IMR-90 (cell line): ENCODE data around the gene ZFPM1. TPM values are rescaled to one million over a fixed set of nuclear protein-coding genes. Genes with fewer than 3 reads are reported as not detected.

ENCODE experiments used
- ATAC-seq: fragments of 200-7000 bp; cut with Tn5 transposase; 2 replicates; pipeline ENCODE4 v1.9.1; 2020; ENCODE audit warnings: low read depth, mild to moderate bottlenecking, moderate library complexity
- BruUV-seq: library from RNA; stranded (reverse); fragments of 400-500 nt; replicated peaks from 2 replicates; lab custom pipeline; 2021; lab: Mats Ljungman, UMichigan
- CTCF ChIA-PET: fragments of 300-600 bp; formaldehyde crosslinking; extraction: SDS; loops from one replicate; lab custom pipeline; 2021; ENCODE audit warnings: antibody characterized with exemption; lab: Yijun Ruan, JAX
- POLR2A ChIA-PET: fragments of 300-600 bp; sonication (Branson Sonifier 250); formaldehyde crosslinking; loops from one replicate; lab custom pipeline; 2022; ENCODE audit warnings: antibody characterized with exemption; ENCODE audit not compliant: unreplicated experiment; lab: Charles Lee
- DNase-seq: peaks from one replicate; pipeline ENCODE4 v3.0.0; 2013
- H2AFZ ChIP-seq: replicated peaks from 2 replicates; pipeline ENCODE3; 2013; ENCODE audit warnings: low read length, mild to moderate bottlenecking; ENCODE audit not compliant: poor library complexity
- H2AK5ac ChIP-seq: 2 replicates; pipeline ENCODE4 v1.6.1; 2013; ENCODE audit warnings: low read depth, low read length, inconsistent platforms
- H2AK9ac ChIP-seq: replicated peaks from 2 replicates; pipeline ENCODE3; 2013; ENCODE audit warnings: mild to moderate bottlenecking, low read depth, low read length, moderate library complexity; ENCODE audit not compliant: poor library complexity
- H2BK120ac ChIP-seq: 2 replicates; pipeline ENCODE4 v1.6.1; 2013; ENCODE audit warnings: low read depth, low read length, inconsistent platforms
- H2BK15ac ChIP-seq: 3 replicates; pipeline ENCODE4 v1.6.1; 2013; ENCODE audit warnings: low read depth, low read length, inconsistent platforms
- H2BK20ac ChIP-seq: 2 replicates; pipeline ENCODE4 v1.6.1; 2013; ENCODE audit warnings: low read depth, mild to moderate bottlenecking, inconsistent platforms, low read length, moderate library complexity
- H2BK5ac ChIP-seq: 2 replicates; pipeline ENCODE4 v1.6.1; 2013; ENCODE audit warnings: mild to moderate bottlenecking, low read depth, low read length, inconsistent platforms; ENCODE audit not compliant: poor library complexity, severe bottlenecking
- H3K14ac ChIP-seq: replicated peaks from 2 replicates; pipeline ENCODE4 v1.6.1; 2013; ENCODE audit warnings: low read depth, low read length, inconsistent platforms
- H3K18ac ChIP-seq: 2 replicates; pipeline ENCODE4 v1.6.1; 2013; ENCODE audit warnings: low read depth, low read length, control low read depth
- H3K23ac ChIP-seq: 2 replicates; pipeline ENCODE4 v1.6.1; 2013; ENCODE audit warnings: low read depth, low read length, inconsistent platforms
- H3K27ac ChIP-seq: 2 replicates; pipeline ENCODE4 v1.5.1; 2013; ENCODE audit warnings: mild to moderate bottlenecking, control low read depth, low read length; ENCODE audit not compliant: insufficient read depth
- H3K27me3 ChIP-seq: 2 replicates; pipeline ENCODE4 v1.6.1; 2013; ENCODE audit warnings: low read length; ENCODE audit not compliant: control insufficient read depth, insufficient read depth
- H3K36me3 ChIP-seq: 2 replicates; pipeline ENCODE4 v1.6.1; 2013; ENCODE audit warnings: low read length, mixed read lengths; ENCODE audit not compliant: control insufficient read depth, insufficient read depth
- H3K4ac ChIP-seq: 2 replicates; pipeline ENCODE4 v1.6.1; 2013; ENCODE audit warnings: low read depth, low read length, inconsistent platforms
- H3K4me1 ChIP-seq: 2 replicates; pipeline ENCODE4 v1.6.1; 2013; ENCODE audit warnings: low read length, mixed read lengths; ENCODE audit not compliant: control insufficient read depth, insufficient read depth
- H3K4me2 ChIP-seq: 2 replicates; pipeline ENCODE4 v1.6.1; 2013; ENCODE audit warnings: low read depth, mild to moderate bottlenecking, control low read depth, low read length, moderate library complexity
- H3K4me3 ChIP-seq: 2 replicates; pipeline ENCODE4 v1.5.1; 2013; ENCODE audit warnings: low read depth, mild to moderate bottlenecking, control low read depth, low read length, moderate library complexity; ENCODE audit not compliant: insufficient read depth
- H3K56ac ChIP-seq: 2 replicates; pipeline ENCODE4 v1.6.1; 2013; ENCODE audit warnings: low read length, inconsistent platforms; ENCODE audit not compliant: insufficient read depth; ENCODE audit errors: extremely low read depth
- H3K79me1 ChIP-seq, 2 experiments: 2 replicates each; pipeline ENCODE4 v1.6.1; 2013; ENCODE audit warnings: low read length in 2 of 2, inconsistent platforms in 1 of 2, low read depth in 1 of 2
- H3K9ac ChIP-seq: 2 replicates; pipeline ENCODE4 v1.6.1; 2013; ENCODE audit warnings: low read depth, low read length, control low read depth
- H3K9me1 ChIP-seq: 2 replicates; pipeline ENCODE4 v1.6.1; 2013; ENCODE audit warnings: low read length, inconsistent platforms; ENCODE audit not compliant: insufficient read depth
- H3K9me3 ChIP-seq: 2 replicates; pipeline ENCODE4 v1.6.1; 2013; ENCODE audit warnings: low read length; ENCODE audit not compliant: control insufficient read depth, insufficient read depth
- H4K20me1 ChIP-seq: 2 replicates; pipeline ENCODE4 v1.6.1; 2013; ENCODE audit warnings: low read length, inconsistent platforms; ENCODE audit not compliant: insufficient read depth
- H4K5ac ChIP-seq: 2 replicates; pipeline ENCODE4 v1.6.1; 2013; ENCODE audit warnings: mild to moderate bottlenecking, low read depth, low read length, control low read depth
- H4K8ac ChIP-seq, 2 experiments: 2 replicates each; pipeline ENCODE4 v1.6.1; 2013; ENCODE audit warnings: low read depth in 2 of 2, low read length in 2 of 2, control low read depth in 1 of 2, inconsistent platforms in 1 of 2
- H4K91ac ChIP-seq: 2 replicates; pipeline ENCODE4 v1.6.1; 2013; ENCODE audit warnings: low read depth, low read length, inconsistent platforms; ENCODE audit not compliant: insufficient read depth
- BHLHE40 ChIP-seq: fragments of 150-350 bp; IDR thresholded peaks from 2 replicates; pipeline ENCODE4 v1.6.1; 2016; ENCODE audit warnings: mild to moderate bottlenecking, low read depth, low read length
- CEBPB ChIP-seq: IDR thresholded peaks from 2 replicates; pipeline ENCODE4 v1.6.1; 2012; ENCODE audit warnings: low read depth, low read length, improper control_type of control experiment
- CHD1 ChIP-seq: IDR thresholded peaks from 2 replicates; pipeline ENCODE4 v1.6.1; 2012; ENCODE audit warnings: low read depth, low read length, improper control_type of control experiment
- CTCF ChIP-seq: conservative IDR thresholded peaks from 2 replicates; pipeline ENCODE4 v1.5.1; 2012; ENCODE audit warnings: mild to moderate bottlenecking, low read depth, low read length, improper control_type of control experiment
- ELK1 ChIP-seq: fragments of 150-350 bp; IDR thresholded peaks from 2 replicates; pipeline ENCODE4 v1.6.1; 2016; ENCODE audit warnings: low read depth, mild to moderate bottlenecking, low read length, moderate library complexity, borderline replicate concordance
- MAFK ChIP-seq: IDR thresholded peaks from 2 replicates; pipeline ENCODE4 v1.6.1; 2012; ENCODE audit warnings: low read depth, low read length, improper control_type of control experiment
- MAZ ChIP-seq: IDR thresholded peaks from 2 replicates; pipeline ENCODE4 v1.6.1; 2012; ENCODE audit warnings: low read depth, mild to moderate bottlenecking, low read length, improper control_type of control experiment, moderate library complexity, borderline replicate concordance
- MXI1 ChIP-seq: IDR thresholded peaks from 2 replicates; pipeline ENCODE4 v1.6.1; 2012; ENCODE audit warnings: low read depth, mild to moderate bottlenecking, low read length, moderate library complexity, borderline replicate concordance
- POLR2A ChIP-seq: IDR thresholded peaks from 2 replicates; pipeline ENCODE4 v1.6.1; 2012; ENCODE audit warnings: mild to moderate bottlenecking, low read depth, low read length
- RAD21 ChIP-seq: IDR thresholded peaks from 2 replicates; pipeline ENCODE4 v1.6.1; 2012; ENCODE audit warnings: low read length, improper control_type of control experiment
- RCOR1 ChIP-seq: IDR thresholded peaks from 2 replicates; pipeline ENCODE4 v1.6.1; 2012; ENCODE audit warnings: mild to moderate bottlenecking, low read length, improper control_type of control experiment; ENCODE audit not compliant: insufficient replicate concordance
- RFX5 ChIP-seq: IDR thresholded peaks from 2 replicates; pipeline ENCODE4 v1.8.0; 2012; ENCODE audit warnings: low read depth, mild to moderate bottlenecking, low read length, moderate library complexity
- SMC3 ChIP-seq: fragments of 150-350 bp; IDR thresholded peaks from 2 replicates; pipeline ENCODE4 v1.6.1; 2016; ENCODE audit warnings: low read depth, mild to moderate bottlenecking, antibody characterized with exemption, low read length, moderate library complexity
- USF2 ChIP-seq: fragments of 150-350 bp; IDR thresholded peaks from 2 replicates; pipeline ENCODE4 v1.6.1; 2017; ENCODE audit warnings: mild to moderate bottlenecking, antibody characterized with exemption, low read length, low read depth
- WGBS, 2 experiments: methylation state at CpG; one replicate each; pipeline versions ENCODE4 v1.1.5 to v1.1.7; 2013; ENCODE audit warnings: missing lambda C conversion rate in 2 of 2; ENCODE audit not compliant: insufficient read length in 1 of 2; ENCODE audit errors: extremely low coverage in 2 of 2; 5-methylcytosine and 5-hydroxymethylcytosine counted together
- dilution Hi-C: fragments of 300-500 bp; cut with HindIII; formaldehyde crosslinking; loops from one replicate; pipeline ENCODE4 v1.14.3; 2018; ENCODE audit warnings: low sequenced_read_pairs; ENCODE audit not compliant: unreplicated experiment
- in situ Hi-C: fragments of 300-500 bp; cut with MboI; formaldehyde crosslinking; loops from 3 replicates; pipeline ENCODE4 v1.14.3; 2019; ENCODE audit warnings: low sequenced_read_pairs, inconsistent platforms, mixed read lengths
- intact Hi-C: fragments of 100-400 bp; cut with micrococcal nuclease; formaldehyde crosslinking; loops from 2 replicates; pipeline ENCODE4 v1.10.0; 2022
- polyA plus RNA-seq, 3 experiments: library from polyadenylated mRNA; depleted of rRNA; stranded (reverse); fragments of >200 nt; gene quantifications; 2 replicates each; pipeline ENCODE4 v1.2.3, GENCODE V29; 2012; ENCODE audit warnings: low replicate concordance in 1 of 3
- total RNA-seq: library from RNA; depleted of rRNA; stranded (reverse); fragments of >200 nt; gene quantifications from 2 replicates; pipeline ENCODE4 v1.2.3, GENCODE V29; 2012

Gene ZFPM1
- total and polyA plus RNA-seq, 2 of the 4 experiments (the other 2 are of a cell fraction), result 0.36 to 1.1 TPM

- no peak overlapping the region for H2BK15ac ChIP-seq
- POLR2A ChIA-PET, result no interaction called here
- in situ Hi-C loops (no loop called here), dilution Hi-C loops (no loop called here), intact Hi-C loops (no loop called here)
- H3K27me3 ChIP-seq, result no peaks in the 10 kb centered on the region
- H3K9me3 ChIP-seq, result no peaks in the 10 kb centered on the region
- H3K14ac ChIP-seq, result no peak overlapping the region
- H4K20me1 ChIP-seq, result peaks cover 24% of the 10 kb centered on the region
- no peak overlapping the region for H3K18ac ChIP-seq
- H2AFZ ChIP-seq, result peak overlapping the region; percentile 51
- H4K91ac ChIP-seq, result no peak overlapping the region
- no peak for DNase-seq
- no peak overlapping the region for H2BK120ac ChIP-seq
- H3K9me1 ChIP-seq, result no peaks in the 10 kb centered on the region
- peaks cover 7% of the 10 kb centered on the region; the same call in 1 of the 2 replicates for H3K36me3 ChIP-seq
- no peak overlapping the region for H3K9ac ChIP-seq
- H3K4me3 ChIP-seq, result no peak overlapping the region
- WGBS, 2 experiments, result 61% methylated on average over 13 of the region's 54 CpGs; no CpG with 5 or more reads in 1 of the 2 experiments
- BruUV-seq, result no TSS peak
- H3K4ac ChIP-seq, result no peak overlapping the region
- peaks cover 0 to 2% of the 10 kb centered on the region in 2 experiments; a peak in 1 of 4 replicates for H3K79me1 ChIP-seq
- no peak overlapping the region for H4K5ac ChIP-seq
- no peak overlapping the region for H2AK5ac ChIP-seq
- ATAC-seq, result no peak
- H3K4me1 ChIP-seq, result no peaks in the 10 kb centered on the region
- CTCF ChIA-PET, result no interaction called here
- no peak overlapping the region for H3K56ac ChIP-seq
- no peak overlapping the region for H3K4me2 ChIP-seq
- H4K8ac ChIP-seq, result no peak overlapping the region
- H2BK5ac ChIP-seq, result no peak overlapping the region
- H3K27ac ChIP-seq, result no peak overlapping the region
- no peak overlapping the region for H2BK20ac ChIP-seq
- no peak overlapping the region for H2AK9ac ChIP-seq
- H3K23ac ChIP-seq, result no peak overlapping the region
- TF ChIP-seq SMC3 (no peak), MXI1 (no peak), RAD21 (no peak), POLR2A (no peak), MAZ (no peak), USF2 (no peak), ELK1 (no peak), RFX5 (no peak), MAFK (no peak), CEBPB (no peak), BHLHE40 (no peak), CHD1 (no peak), RCOR1 (no peak), CTCF (no peak)
These were observed 35.1 kb downstream of the ZFPM1 start for GRCh38 chr16:88487920-88488851.
